DND-41 (cell line): ENCODE measurements around the gene DIP2B.

Experiments used
- ATAC-seq: fragments of 200-7000 bp; cut with Tn5 transposase; 3 replicates; pipeline ENCODE4 v1.9.1; 2021; ENCODE audit warnings: low read depth; ENCODE audit not compliant: insufficient read depth
- DNase-seq: peaks from one replicate; pipeline ENCODE4 v3.0.0-alpha.2; 2020
- H2AFZ ChIP-seq: 2 replicates; pipeline ENCODE4 v1.6.0; 2012; ENCODE audit warnings: low read depth, low read length
- H3K27ac ChIP-seq: 2 replicates; pipeline ENCODE4 v1.5.1; 2012; ENCODE audit warnings: low read length, inconsistent platforms
- H3K27me3 ChIP-seq: fragments of 200-600 bp; sonication (generic); 2 replicates; pipeline ENCODE4 v1.6.0; 2012; ENCODE audit warnings: low read length, mild to moderate bottlenecking, inconsistent platforms; ENCODE audit not compliant: insufficient read depth, poor library complexity
- H3K36me3 ChIP-seq: 2 replicates; pipeline ENCODE4 v1.5.1; 2012; ENCODE audit warnings: low read length, inconsistent platforms; ENCODE audit not compliant: insufficient read depth
- H3K4me1 ChIP-seq: 2 replicates; pipeline ENCODE4 v1.5.1; 2012; ENCODE audit warnings: mild to moderate bottlenecking, low read length; ENCODE audit not compliant: insufficient read depth
- H3K4me2 ChIP-seq: 2 replicates; pipeline ENCODE4 v1.6.0; 2012; ENCODE audit warnings: mild to moderate bottlenecking, moderate library complexity, low read length, inconsistent platforms; ENCODE audit not compliant: insufficient read depth
- H3K4me3 ChIP-seq, 2 experiments: fragments of 200-600 bp in 1 of 2; shearing (Covaris generic) in 1 of 2; 2 replicates each; pipeline ENCODE4 v1.5.1; 2012 to 2016; ENCODE audit warnings: inconsistent platforms in 2 of 2, low read length in 2 of 2, mild to moderate bottlenecking in 2 of 2, low read depth in 1 of 2, moderate library complexity in 1 of 2
- H3K79me2 ChIP-seq: 2 replicates; pipeline ENCODE4 v1.6.0; 2012; ENCODE audit warnings: low read length, inconsistent platforms; ENCODE audit not compliant: insufficient read depth
- H3K9ac ChIP-seq: 2 replicates; pipeline ENCODE4 v1.6.0; 2012; ENCODE audit warnings: low read depth, mild to moderate bottlenecking, inconsistent platforms, low read length, moderate library complexity
- H3K9me3 ChIP-seq: 2 replicates; pipeline ENCODE4 v1.5.1; 2012; ENCODE audit warnings: low read length, moderate library complexity, mild to moderate bottlenecking, inconsistent platforms; ENCODE audit not compliant: insufficient read depth, severe bottlenecking
- H4K20me1 ChIP-seq: 2 replicates; pipeline ENCODE4 v1.6.0; 2012; ENCODE audit warnings: low read length; ENCODE audit not compliant: insufficient read depth
- EZH2 ChIP-seq: IDR thresholded peaks from 3 replicates; pipeline ENCODE4 v1.6.1; 2012; ENCODE audit warnings: borderline replicate concordance, low read depth, mild to moderate bottlenecking, moderate library complexity, low read length, inconsistent platforms; ENCODE audit not compliant: severe bottlenecking
- TF ChIP-seq, protein P1 (sequence below): IDR thresholded peaks from 2 replicates; pipeline ENCODE4 v1.5.1; 2012; ENCODE audit warnings: borderline replicate concordance, low read length, moderate library complexity, mild to moderate bottlenecking; ENCODE audit not compliant: poor library complexity, severe bottlenecking; ENCODE audit errors: extremely low read depth

DIP2B gene

DNA sequence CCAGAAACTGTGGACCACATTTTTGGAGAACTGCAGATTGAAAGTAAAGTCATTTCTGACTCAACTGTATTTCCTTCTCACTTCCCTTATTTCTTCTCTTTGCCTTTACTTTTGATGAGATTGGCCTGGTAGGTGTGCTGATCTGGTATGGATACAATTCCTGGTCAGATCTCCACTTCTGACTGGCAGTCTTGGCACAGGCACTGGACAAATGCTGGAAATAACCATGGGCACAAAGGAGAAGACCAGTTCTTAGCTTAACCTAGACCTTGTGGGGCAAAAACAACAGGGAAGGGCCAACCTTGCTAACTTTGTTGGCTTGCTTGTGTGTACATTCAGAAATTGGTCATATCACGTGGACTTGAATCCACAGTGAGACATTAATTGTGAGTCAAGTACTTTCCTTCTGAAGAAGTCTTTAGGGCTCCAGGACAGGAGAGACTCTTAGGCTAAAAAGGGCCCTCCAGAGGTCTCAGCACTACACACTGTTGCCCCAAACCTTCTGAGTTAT is 75.0 kb downstream of the DIP2B start:
- no peaks in the 10 kb centered on the region for H3K4me1 ChIP-seq
- H3K36me3 ChIP-seq: peaks cover 3% of the 10 kb centered on the region; the same call in 1 of the 2 replicates
- H3K79me2 ChIP-seq: peaks cover 66% of the 10 kb centered on the region
- H3K27me3 ChIP-seq: no peaks in the 10 kb centered on the region
- DNase-seq: no peak
- H3K4me2 ChIP-seq: no peak overlapping the region
- no peak overlapping the region for H3K9ac ChIP-seq
- TF ChIP-seq, protein P1, sequence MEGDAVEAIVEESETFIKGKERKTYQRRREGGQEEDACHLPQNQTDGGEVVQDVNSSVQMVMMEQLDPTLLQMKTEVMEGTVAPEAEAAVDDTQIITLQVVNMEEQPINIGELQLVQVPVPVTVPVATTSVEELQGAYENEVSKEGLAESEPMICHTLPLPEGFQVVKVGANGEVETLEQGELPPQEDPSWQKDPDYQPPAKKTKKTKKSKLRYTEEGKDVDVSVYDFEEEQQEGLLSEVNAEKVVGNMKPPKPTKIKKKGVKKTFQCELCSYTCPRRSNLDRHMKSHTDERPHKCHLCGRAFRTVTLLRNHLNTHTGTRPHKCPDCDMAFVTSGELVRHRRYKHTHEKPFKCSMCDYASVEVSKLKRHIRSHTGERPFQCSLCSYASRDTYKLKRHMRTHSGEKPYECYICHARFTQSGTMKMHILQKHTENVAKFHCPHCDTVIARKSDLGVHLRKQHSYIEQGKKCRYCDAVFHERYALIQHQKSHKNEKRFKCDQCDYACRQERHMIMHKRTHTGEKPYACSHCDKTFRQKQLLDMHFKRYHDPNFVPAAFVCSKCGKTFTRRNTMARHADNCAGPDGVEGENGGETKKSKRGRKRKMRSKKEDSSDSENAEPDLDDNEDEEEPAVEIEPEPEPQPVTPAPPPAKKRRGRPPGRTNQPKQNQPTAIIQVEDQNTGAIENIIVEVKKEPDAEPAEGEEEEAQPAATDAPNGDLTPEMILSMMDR: no peak
- TF ChIP-seq EZH2: no peak
- no peak for ATAC-seq
- H3K9me3 ChIP-seq: no peaks in the 10 kb centered on the region
- H3K27ac ChIP-seq: no peak overlapping the region
- H4K20me1 ChIP-seq: peaks cover 8% of the 10 kb centered on the region; the same call in 1 of the 2 replicates
- H2AFZ ChIP-seq: no peak overlapping the region
- H3K4me3 ChIP-seq: no peak overlapping the region

DNA sequence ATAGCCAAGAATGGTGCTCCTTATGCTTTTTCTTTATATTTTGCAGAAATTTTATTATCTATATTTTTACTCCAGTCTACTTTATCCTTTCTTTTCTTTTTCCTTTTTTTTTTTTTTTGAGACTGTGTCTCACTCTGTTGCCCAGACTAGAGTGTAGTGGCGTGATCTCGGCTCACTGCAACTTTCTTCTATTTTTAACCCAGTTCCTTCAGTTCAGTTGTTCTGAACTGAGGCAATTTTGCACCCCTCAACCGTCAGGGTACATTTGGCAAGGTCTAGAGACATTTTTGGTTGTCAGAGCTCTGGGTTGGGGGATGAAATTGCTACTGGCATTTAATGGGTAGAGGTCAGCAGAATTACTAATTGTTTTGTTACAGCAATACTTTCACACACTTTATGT is 75.7 kb downstream of the DIP2B start:
- H3K27me3 ChIP-seq: no peaks in the 10 kb centered on the region
- H3K79me2 ChIP-seq: peaks cover 66% of the 10 kb centered on the region
- H3K4me3 ChIP-seq: no peak overlapping the region
- no peak for ATAC-seq
- DNase-seq: no peak
- no peak overlapping the region for H2AFZ ChIP-seq
- H3K27ac ChIP-seq: no peak overlapping the region
- no peak for TF ChIP-seq EZH2
- TF ChIP-seq, protein P1: no peak
- H3K9ac ChIP-seq: no peak overlapping the region
- H3K36me3 ChIP-seq: peaks cover 3% of the 10 kb centered on the region; the same call in 1 of the 2 replicates
- no peak overlapping the region for H3K4me2 ChIP-seq
- H3K9me3 ChIP-seq: no peaks in the 10 kb centered on the region
- H3K4me1 ChIP-seq: no peaks in the 10 kb centered on the region
- peaks cover 8% of the 10 kb centered on the region; the same call in 1 of the 2 replicates for H4K20me1 ChIP-seq

DNA sequence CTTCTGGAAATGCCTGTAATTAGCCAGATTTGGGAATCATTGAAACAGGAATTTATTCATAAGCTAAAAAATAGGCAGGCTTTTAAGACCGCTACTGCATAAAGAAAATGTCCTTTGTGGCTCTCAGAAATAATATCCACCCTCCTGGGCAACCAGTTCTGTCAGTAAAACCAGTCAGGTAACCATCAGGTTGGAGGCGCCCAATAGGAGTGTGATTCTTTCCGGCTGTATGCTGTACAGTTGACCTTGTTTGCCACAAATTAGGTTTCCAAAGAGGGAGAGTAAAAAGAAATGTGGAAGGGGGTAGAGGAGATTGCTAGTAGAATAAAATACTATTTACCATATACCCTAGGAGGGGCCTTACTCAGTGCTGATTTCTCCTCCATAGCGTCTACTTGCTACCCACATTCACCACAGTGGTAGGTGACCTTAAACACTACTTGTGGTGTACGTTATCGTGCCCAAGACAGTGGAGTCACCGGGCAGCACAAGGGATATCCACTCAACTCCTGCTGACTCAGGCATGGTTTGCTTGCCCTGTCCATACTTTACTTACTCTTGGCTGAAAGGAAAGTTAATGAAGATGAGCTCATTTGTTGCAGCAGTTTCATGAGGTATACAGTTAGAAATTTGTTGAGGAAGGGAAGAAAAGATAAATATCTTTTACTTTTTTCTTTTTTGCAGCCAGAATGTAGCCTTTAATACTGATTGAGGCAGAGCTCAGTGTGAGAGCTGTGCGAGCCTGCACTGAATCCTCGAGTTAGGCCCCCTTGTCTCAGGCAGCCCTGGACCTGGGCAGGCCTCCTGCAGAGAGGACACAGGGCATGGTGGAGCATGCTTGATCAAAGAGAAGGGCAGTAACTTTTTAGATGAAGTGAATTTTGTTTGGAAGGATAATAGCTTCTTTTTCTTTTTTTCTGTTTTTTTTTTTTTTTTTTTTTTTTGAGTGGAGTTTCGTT is 76.7 kb downstream of the DIP2B start:
- Histone ChIP-seq H3K79me2 (peaks cover 70% of the 10 kb centered on the region), H3K9ac (no peak overlapping the region), H4K20me1 (peaks cover 7% of the 10 kb centered on the region; the same call in 1 of the 2 replicates), H3K27ac (no peak overlapping the region), H3K9me3 (no peaks in the 10 kb centered on the region), H3K27me3 (no peaks in the 10 kb centered on the region), H2AFZ (no peak overlapping the region), H3K4me1 (no peaks in the 10 kb centered on the region), H3K4me2 (no peak overlapping the region), H3K4me3 (no peak overlapping the region), H3K36me3 (peaks cover 3% of the 10 kb centered on the region; the same call in 1 of the 2 replicates)
- no peak for ATAC-seq
- DNase-seq: no peak
- no peak for TF ChIP-seq EZH2
- TF ChIP-seq, protein P1: no peak
